HG02610 (cell line): Measurements from ENCODE around the gene LRRC37A2.
"Not testable (repeated sequence)": the region's sequence is repeated elsewhere in the genome, so short reads cannot be mapped to it uniquely, and the experiment has no call there.

Experiments used
- ATAC-seq: cut with Tn5 transposase; IDR thresholded peaks from one replicate; pipeline ENCODE4 v1.9.1; 2021; ENCODE audit warnings: mild to moderate bottlenecking, moderate library complexity; ENCODE audit not compliant: unreplicated experiment

LRRC37A2 gene

DNA sequence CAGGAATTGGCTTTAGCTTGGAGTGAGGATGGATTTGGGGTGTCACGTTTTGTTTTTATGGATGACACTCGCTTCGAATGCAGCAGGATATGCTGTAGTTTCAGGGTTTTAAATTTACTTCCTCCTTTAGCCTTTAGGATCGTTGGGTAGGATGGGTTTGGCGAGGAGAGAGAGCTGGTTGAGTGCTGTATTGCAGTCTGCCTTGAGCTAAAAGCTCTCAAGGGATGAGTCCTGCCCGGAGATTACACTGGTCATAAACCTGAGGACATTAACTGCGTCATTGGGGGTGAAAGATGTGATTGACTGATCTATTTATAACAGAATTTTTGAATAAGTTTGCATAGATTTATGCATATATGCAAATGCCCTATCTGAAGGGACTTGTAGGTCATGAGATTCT, 79.1 kb downstream of the LRRC37A2 start:
- not testable (repeated sequence) for ATAC-seq

GRCh38 chr17:46598344-46598931, 86.2 kb downstream of the LRRC37A2 start:
- peak; percentile 70 for ATAC-seq

GRCh38 chr17:46600767-46601166, 88.5 kb downstream of the LRRC37A2 start:
- ATAC-seq, result not testable (repeated sequence)

GRCh38 chr17:46603125-46603524, 90.9 kb downstream of the LRRC37A2 start:
- ATAC-seq, result peak; percentile 93
